NCI-H1417 (cell line): ENCODE data around the gene FLNB.
"Not testable (repeated sequence)": the region's sequence is repeated elsewhere in the genome, so short reads cannot be mapped to it uniquely, and the experiment has no call there.

Experiments used
- DNase-seq, 3 experiments: peaks; one replicate each; lab custom pipeline; 2025; lab: John Stamatoyannopoulos, UW

Gene FLNB

DNA sequence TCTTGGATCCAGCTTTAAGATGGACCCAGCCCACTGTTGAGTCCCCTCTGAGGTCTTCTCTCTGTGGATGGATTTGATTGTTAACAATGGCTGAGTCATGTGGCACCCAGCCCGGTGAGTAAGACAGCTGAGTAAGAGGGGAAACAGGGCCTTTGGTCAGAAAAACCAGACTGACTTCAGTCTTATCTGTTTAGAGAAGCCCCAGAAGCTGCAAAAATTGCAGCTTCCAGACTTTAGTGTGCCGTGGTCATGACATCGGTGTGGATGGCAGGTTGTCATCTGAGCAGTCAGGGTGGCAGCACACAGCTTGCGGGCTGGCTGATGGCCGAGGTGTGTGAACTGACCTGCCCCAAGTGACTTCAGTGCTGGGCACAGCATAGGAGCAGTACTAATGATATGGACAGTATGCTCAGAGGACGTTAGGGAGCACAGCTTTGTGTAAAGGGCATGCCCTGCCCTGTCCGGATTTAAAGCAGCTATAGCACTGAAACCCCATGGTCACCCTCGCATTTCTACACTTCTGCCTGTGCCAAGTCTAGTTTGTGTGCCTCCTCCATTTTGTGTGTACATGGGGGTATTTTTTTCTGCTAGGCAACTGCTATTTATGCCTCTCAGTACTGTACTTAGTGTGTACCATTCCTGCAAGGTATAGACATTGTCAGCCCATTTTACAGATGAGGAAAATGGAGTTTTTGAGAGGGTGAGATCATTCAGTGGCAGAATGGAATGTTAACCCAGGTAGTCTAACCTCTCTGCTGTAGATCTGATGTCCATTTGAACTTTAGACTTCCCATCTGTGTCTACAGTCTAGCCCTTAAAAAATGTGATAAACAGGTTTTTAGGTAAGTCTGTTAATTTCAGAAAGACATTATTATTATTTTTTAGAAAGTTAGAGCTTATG is 44.4 kb downstream of the FLNB start:
- DNase-seq: no peak

DNA sequence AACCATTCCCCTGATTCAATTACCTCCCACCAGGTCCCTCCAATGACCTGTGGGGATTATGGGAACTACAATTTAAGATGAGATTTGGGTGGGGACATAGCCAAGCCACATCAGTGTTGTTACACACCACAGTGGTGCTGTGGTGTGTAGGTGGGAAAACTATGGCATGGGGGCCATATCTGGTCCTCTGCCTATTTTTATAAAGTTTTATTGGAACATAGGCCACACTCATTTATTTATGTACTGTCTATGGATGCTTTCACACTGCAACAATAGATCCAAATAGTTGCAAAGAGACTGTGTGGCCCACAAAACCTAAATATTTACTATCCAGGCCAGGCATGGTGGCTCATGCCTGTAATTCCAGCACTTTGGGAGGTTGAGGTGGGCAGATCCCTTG is 46.4 kb downstream of the FLNB start:
- DNase-seq: no peak

DNA sequence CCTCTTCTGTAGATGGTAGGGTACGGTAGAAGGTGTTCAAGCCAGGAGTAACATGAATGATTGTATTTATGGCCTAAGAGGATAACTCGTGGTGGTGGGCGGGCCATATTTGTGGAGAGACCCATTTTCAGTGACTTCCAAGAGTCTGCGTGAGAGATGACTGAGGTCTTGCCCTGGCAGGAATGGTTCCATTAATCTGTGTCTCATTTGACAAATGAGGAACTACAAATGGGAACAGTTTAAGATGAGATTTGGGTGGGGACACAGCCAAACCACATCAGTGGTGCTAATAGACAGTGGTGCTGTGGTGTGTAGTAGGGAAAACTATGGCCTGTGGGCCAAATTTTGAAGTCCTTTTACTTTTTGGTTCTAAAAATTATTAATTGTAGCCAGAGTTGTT is 47.1 kb downstream of the FLNB start:
- DNase-seq: no peak

DNA sequence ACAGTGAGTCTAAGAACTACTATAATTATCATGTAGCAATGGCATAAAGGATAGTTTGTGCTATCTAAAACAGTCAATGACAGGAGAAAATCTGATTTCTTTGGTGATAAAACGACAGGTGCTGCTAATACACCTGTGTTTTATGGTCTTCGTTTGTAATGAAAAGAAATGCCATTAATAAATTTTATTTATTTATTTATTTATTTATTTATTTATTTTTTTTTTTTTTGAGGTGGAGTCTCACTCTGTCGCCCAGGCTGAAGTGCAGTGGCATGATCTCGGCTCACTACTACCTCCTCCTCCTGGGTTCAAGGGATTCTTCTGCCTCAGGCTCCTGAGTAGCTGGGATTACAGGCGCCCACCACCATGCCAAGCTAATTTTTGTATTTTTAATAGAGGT is 47.7 kb downstream of the FLNB start:
- not testable (repeated sequence) for DNase-seq

DNA sequence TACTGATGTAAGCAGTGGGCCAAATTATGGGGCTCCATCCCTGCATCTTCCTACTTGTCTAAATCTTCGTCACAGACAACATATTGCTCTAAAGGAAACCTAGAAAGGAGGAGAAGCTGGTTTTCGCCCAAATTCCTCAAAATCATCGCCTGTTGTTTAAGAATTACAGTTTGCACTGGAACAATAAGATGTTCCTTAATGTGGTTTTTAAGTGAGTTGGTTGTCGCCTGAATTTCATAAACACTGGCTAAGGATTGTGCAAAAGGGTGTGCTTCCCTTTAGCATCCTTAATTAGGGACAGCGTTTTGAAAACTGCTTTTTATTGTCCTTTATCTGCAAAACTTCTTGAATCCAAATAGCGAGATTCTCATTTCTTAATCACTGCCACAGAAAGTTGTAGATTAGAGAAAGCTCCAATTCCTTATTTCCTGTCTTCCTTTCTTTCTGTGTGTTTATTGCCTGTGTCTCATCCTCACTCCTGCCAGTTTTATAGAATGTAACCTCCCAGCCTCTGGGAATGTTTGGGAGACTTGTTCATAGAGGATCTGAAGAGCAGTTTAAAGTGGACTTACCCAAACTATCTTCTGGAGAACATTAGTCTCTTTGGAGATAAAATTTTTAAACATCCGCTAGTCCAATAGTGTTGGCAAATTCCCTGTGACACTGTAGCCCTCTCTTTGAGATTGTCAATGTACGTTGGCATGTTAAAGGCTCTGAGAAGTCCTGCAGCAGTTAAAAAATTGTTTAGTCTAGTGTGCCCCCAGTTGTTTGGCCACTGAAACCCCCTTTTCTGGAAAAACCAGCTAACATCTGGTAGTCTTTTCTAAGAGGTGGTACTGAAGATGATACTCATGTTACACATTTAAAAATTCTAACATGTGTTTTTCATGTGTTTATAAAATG is 50.4 kb downstream of the FLNB start:
- DNase-seq: no peak

DNA sequence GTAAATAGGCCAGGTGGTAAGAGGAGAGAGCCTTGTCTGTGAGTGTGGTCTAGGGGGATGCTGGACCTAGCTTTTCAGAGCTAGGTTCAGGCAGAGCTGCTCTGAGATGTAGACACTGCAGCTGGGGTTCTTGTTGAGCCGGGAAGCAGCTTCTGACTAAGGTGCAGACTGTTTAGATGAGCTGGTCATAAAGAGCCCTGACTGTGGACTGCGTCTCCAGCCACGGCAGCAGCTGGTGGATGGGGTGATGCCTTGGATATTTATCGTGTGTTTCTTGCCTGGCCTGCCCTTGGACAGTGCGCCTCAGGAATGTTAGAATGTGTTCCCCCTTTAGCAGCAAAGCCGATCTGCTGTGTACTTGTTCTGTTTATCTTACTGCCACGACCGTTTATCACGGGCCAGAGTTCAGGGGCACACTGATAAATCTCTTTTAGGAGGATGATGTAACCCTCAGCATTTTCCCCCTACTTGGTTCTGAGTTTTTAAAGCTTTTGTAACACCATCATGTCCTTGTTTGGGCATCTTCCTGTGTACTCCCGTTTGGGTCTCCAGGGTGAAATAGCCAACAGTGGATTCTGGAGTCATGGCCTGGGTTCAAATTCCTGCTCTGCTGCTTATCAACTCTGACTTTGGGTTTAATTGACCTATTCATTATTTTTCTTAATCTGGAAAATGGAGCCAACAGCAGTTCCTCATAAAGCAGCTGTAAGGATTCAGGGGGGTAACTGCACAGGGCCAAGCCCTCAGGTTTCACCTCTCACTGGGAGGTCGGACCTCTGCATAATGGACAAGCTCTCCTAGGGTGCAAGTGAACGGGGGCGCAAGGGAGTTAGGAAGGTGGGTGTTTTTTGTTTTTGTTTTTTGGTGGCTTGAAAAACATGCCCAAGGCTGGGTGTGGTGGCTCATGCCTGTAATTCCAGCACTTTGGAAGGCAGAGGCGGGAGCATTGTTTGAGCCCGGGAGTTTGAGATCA is 51.4 kb downstream of the FLNB start:
- DNase-seq: no peak

DNA sequence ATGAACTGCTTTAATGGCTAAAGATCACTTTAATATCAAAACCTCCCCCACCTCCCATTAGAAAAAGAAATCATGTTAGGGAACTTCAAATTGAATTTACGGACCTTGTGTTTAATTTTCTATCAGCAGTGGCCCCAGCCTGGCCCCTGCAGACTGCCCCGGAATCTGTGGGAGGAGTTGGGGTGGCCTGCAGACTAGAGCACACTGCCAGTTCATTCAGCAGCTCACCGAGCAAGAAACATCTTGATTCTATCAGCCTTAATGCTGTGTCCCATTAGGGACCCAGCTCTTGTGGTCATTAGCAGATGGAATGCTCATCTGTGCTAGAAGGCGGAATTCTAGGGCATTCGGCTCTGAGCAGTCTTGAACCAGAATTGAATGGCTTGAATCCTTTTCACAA is 54.2 kb downstream of the FLNB start:
- DNase-seq: no peak

DNA sequence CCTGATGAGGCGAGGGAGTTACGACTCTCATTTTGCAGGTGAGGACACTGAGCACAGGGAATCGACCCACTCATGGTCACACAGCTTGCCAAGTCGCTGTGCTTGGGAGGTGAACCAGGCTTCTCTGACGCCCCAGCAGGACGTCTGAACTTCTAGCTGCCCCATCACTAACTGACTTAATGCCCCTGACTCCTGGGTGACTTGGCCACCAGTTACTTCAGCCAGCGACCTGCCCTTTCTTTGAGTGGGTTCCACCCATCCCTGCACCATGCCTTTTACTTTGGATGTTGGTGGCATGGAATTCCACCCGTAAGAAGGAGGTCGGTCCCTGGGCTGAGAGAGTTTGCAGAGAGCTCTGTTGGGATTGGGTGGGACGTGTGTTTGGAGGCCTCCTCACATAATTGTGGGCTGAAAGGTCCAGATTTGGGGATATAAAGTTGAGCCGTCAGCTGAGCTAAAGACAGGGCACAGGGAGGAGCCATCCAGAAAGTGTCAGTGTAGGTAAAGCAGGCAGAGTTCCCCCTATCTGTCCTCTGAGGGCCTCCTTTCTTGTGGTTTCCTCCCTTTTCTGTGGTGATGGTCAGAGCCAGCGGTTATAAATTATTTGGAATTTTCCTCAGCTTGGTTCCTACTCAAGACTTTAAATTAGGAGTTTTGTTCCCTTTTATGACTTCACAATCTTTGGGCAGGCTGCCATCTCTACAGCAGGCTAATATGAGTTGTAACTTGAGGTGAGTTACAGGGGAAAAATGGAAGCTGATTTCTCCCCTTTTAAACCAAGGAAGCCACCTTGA is 55.0 kb downstream of the FLNB start:
- no peak for DNase-seq

DNA sequence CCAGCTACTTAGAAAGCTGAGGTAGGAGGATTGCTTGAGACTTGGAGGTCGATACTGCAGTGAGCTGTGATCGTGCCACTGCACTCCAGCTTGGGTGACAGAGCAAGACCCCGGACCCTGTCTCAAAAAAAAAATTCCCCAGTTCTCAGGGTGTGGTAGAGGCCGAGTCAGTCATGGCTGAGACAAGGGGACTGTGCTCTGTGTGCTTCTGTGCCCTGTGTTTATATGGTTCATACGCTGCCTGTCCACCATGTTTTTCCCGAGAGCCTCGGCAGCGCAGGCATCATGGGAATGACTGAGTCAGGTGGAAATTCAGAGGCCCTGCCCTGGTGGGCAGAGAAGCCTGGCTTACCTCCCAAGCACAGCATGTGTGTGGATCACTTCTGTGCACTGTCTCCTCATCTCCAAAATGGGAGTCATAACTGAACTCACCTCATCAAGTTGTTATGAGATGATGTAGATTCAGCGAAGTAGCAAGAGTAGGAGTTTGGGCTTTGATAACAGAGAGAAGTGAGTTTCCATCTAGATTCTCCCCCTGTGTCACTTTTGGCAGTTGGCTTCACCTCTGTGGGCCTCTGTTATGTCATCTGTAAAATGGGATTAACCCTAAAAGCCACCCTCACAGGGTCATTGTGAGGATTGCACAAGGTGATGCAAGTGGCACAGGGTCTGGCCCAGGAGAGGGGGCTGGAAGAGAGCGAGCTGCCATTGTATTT is 56.9 kb downstream of the FLNB start:
- no peak for DNase-seq

DNA sequence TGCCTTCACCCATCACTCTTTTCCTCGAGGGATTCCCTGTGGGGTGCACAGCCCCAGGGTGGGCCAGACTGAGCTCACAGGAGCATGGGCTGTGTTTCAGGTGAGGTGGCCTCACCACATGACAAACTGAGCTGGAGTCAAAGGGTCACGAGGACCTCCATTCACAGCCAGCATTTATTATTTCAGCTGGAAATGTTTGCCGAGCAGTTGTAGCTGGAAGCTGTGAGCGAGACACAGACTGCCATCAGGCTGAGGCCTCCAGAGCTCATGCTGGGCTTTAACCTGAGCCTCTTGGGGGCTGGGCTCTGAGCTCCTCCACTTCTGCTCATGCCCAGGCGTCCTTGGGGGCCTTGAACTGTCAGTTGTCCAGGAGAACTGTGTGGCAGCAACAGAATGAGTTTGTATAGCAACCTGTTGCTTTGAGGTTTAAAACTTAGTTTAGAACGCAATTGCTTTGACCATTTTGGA is 57.5 kb downstream of the FLNB start:
- peak in 2 of 3 experiments; percentile 32 to 81 for DNase-seq

DNA sequence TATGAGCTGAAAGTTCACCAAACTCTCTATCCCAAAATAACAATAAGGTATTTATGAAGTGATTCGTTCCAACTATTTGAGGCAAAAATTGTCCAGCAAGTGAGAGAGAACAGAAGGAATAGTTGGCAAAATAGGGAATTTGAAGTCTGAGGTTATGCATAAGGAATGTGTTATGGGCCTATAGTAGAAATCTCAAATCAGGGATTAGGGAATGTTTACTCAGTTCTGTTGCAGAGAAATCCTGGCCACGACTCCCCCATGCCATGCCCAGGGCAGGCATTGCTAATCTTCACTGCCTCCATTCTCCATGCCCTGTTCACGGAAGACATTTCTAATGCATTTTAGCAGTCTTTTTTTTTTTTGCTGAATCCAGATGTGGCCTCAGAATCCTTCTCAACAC is 58.6 kb downstream of the FLNB start:
- DNase-seq: no peak

DNA sequence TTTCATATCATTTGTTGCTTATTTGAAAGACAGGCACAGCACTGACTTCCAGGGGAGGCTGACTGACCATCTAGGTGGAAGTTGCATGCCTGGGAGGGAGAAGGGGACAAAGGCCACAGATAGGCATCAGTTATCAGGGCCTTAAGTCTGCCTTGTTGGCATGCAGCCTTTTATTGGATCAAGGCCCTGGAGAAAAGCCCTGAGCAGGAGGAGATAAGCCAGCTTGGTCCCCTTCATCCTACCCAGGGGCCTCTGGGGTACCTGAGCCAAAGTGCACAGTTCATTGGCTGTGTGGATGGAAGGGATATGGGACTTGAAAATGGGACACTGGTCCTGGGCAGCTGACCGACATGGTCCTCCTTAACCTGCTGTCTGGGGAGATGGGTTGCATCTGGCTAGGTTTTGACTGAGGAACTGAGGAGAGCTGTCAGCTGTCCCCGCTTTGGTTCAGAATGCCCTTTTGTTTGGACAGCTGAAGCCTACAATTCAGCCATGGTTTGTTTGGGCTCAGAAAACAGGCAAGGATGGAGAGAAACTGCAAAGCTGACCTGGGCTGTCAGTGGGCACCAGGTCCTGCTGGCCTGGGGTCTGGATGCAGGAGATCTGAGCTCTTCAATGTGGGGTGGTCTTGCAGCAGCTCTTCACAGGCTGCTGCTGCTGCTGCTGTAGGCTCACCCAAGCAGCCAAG is 60.0 kb downstream of the FLNB start:
- DNase-seq: peak in 1 of 3 experiments; percentile 9

DNA sequence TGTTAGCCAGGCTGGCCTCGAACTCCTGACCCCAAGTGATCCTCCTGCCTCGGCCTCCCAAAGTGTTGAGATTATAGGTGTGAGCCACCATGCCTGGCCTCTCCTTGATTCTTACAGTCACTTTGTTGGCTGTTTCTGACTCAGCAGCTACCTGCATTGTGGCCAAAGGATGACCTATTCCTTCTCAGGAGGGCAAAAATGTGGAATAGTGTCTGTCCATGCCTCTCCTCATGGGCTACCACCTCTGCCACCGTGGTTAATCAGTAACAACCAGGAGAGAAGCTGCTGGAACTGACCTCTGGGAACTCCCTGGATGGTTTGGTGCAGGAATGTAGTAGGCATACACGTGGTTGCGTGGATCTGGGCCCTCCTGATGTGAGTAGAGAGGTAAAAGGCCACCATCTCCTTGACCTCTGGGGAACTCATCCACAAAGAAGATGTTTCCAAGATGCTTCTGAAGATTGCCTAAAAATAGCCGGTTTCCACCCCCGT is 63.3 kb downstream of the FLNB start:
- DNase-seq: no peak

DNA sequence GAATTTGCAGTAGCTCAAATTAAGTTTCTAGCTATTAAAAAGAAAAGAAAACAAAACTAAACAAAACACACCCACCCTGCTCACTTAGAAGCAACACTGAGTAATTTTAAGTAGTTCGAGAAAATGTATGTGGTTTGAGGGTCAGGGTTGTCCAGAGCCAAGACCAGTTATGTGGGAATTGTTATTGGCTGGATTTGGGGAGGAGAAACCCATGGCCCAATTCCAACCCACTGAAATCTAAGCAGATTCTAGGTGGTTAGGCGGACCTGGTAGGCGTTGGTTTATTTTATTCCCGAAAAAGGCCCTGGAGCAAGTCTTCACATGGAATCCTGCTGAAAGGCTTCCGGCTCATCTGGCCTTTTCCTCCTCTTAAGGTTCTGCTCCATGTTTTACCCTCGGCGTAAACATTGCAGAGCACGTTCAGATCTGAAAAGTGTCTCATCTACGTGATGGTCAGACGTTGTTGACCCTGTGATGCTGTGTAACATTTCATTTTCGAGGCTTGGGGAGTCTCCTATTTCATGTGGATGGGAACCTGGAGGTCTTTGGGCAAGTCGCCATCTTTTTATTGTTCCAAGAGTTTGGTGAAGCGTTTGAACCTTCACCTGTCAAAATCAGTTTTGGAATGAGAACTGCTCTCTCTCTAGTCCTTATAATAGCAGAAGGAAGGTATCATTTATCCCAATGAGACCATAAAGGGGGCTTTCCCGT is 64.0 kb downstream of the FLNB start:
- DNase-seq: no peak

DNA sequence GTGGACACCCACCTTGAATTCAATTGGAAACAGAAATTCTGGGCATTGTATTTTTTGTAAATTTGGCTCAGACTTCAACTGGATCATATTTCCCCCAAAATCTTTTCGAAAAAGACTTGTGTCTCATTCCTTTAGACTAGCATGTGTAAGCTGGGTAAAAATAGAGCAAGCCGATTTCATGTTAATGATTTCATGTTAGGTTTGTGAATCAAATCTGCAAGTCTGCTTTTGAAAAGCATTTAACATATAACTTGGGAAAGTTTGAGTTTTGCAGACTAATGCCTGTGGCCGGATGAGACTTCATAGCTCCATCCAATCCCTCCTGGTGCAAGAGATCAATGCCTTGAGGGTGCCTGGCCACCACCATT is 64.5 kb downstream of the FLNB start:
- DNase-seq: no peak

DNA sequence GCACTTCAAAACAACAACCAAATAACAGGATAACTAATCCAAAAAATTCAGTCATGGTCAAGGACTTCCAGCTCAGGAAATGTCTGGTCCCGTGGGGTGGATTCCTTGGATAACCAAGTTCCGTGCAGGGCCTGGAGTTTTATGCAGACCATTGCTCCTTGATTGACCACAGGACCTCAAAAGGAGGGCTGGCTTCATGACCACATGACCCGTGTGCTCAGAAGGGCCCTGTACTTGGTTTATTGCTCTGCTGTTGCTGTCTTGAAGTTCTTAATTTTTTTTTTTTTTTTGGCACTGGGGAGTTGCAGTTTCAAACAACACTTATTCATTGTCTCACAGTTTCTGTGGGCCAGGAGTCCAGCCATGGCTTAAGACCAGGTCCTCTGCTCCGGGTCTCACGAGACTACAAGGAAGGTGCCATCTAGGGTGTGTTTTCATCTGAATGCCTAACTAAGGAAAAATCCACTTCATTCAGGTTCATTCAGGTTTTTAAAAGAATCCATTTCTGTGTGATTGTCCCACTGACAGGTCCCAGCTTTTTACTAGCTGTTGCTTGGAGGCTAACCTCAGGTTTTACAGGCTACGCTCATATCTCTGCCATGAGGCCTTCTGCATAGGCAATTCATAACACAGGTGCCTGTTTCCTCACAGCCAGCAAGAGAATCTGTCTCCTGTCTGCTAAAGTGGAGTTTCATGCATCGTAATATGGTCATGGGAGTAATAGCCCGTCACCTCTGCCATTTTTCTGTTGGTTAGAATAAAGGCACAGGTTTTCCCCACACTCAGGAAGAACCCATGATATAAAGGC is 65.3 kb downstream of the FLNB start:
- no peak for DNase-seq

DNA sequence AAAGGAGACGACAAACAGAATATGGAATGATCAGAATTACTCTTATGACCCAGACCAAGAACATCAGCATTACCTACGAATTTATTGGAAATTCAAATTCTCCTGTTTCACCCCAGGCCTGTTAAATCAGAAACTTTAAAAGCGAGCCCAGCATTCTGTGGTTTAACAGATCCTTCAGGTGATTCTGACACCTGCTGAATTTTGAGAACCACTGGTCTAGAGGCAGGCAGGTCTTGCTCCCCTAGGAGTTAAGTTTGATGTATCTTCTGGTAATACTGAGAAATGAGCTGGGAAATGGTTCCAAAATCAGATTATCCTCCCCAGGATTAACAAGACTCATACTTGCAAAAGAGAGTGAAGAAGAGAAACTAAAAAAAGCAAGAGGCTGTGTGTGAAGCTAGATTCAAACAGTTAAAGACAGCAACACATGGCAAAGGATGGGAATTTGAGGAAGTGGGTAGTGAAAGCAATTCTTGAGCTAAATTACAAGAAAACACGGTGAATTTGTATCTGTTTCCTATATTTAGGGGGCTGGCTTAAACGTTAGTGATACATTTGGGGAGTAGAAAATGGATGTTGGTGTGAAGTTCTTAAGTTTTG is 66.0 kb downstream of the FLNB start:
- no peak for DNase-seq

DNA sequence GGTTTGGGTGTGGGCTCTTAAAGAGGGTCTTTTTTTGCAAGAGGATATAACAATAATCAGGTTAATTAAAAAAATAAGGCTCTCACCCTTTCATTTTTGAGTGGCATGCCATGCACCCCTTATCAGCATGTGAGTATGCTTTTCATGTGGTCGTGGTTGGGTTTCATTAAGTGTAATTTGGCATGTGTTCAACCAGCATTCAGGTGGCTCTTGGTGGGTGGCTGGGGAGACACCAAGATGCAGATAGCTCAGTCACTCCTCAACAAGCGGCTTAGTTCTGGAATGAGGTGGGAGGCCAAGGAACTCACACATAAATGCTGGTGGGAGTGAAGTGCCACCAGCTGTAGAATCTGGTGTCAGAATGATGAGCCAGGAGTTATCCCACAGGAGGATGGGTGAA is 66.8 kb downstream of the FLNB start:
- no peak for DNase-seq
